GM21447 (cell line): Measurements from ENCODE around the gene ANKRD44.
"Not testable (repeated sequence)": the region's sequence is repeated elsewhere in the genome, so short reads cannot be mapped to it uniquely, and the experiment has no call there.

Experiments used
- ATAC-seq: cut with Tn5 transposase; IDR thresholded peaks from one replicate; pipeline ENCODE4 v1.9.1; 2021; ENCODE audit not compliant: unreplicated experiment

ANKRD44 gene

GRCh38 chr2:197310271-197310985, at the start of gene ANKRD44:
TSS of gene ANKRD44 (minus strand) at chr2:197310780. CDS start at chr2:197310604, 176 bp downstream.
- ATAC-seq: peak; percentile 61

GRCh38 chr2:197359859-197360258, 49.3 kb upstream of the ANKRD44 start:
- no peak for ATAC-seq

GRCh38 chr2:197358931-197359330, 48.4 kb upstream of the ANKRD44 start:
- ATAC-seq: no peak

- no peak for ATAC-seq
Observed at GRCh38 chr2:197357986-197358385, 47.4 kb upstream of the ANKRD44 start.

- no peak for ATAC-seq
Observed at GRCh38 chr2:197356136-197356535, 45.6 kb upstream of the ANKRD44 start.

- no peak for ATAC-seq
Observed at GRCh38 chr2:197354169-197354558, 43.6 kb upstream of the ANKRD44 start.

- no peak for ATAC-seq
Observed at GRCh38 chr2:197353393-197354168, 43.0 kb upstream of the ANKRD44 start.

- ATAC-seq: no peak
Observed at GRCh38 chr2:197349699-197350098, 39.1 kb upstream of the ANKRD44 start.

GRCh38 chr2:197348721-197349360, 38.3 kb upstream of the ANKRD44 start:
- ATAC-seq: no peak

- ATAC-seq: no peak
Observed at GRCh38 chr2:197345846-197346370, 35.3 kb upstream of the ANKRD44 start.

- not testable (repeated sequence) for ATAC-seq
Observed at GRCh38 chr2:197343968-197344367, 33.4 kb upstream of the ANKRD44 start.

- ATAC-seq: no peak
Observed at GRCh38 chr2:197340591-197340990, 30.0 kb upstream of the ANKRD44 start.

GRCh38 chr2:197339496-197340220, 29.1 kb upstream of the ANKRD44 start:
- ATAC-seq: no peak

- no peak for ATAC-seq
Observed at GRCh38 chr2:197339016-197339415, 28.4 kb upstream of the ANKRD44 start.

GRCh38 chr2:197332641-197333040, 22.1 kb upstream of the ANKRD44 start:
- no peak for ATAC-seq

GRCh38 chr2:197328461-197328860, 17.9 kb upstream of the ANKRD44 start:
- no peak for ATAC-seq

GRCh38 chr2:197327472-197328098, 17.0 kb upstream of the ANKRD44 start:
- no peak for ATAC-seq

GRCh38 chr2:197327073-197327471, 16.5 kb upstream of the ANKRD44 start:
- no peak for ATAC-seq

GRCh38 chr2:197324801-197325200, 14.2 kb upstream of the ANKRD44 start:
- ATAC-seq: peak; percentile 87
